LNCAP (cell line): ENCODE data around the gene NBAS.

Experiments used
- TF ChIP-seq, protein P1 (sequence below): fragments of 450-650 bp; IDR thresholded peaks from 2 replicates; pipeline ENCODE4 v1.5.1; 2017; ENCODE audit warnings: mild to moderate bottlenecking

The NBAS gene

DNA sequence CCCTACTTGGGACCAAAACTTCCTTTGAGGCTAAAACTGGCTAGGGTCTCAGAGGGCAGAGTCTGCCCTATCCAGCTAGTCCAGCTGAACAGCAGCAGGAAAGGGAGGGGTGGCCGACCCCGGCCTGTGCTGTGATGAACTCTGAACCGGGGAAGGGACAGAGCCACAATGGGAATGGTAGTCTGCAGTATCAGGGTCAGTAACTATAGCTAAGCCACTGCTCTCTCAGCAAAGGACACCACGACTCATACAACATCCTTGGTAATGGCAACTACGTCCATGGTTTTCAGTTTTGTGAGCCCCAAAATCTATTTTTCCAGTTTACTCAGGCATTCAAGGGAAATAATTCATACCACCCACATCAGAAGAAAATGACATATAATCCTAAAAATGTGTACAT, 75.2 kb downstream of the NBAS start:
- TF ChIP-seq, protein P1, sequence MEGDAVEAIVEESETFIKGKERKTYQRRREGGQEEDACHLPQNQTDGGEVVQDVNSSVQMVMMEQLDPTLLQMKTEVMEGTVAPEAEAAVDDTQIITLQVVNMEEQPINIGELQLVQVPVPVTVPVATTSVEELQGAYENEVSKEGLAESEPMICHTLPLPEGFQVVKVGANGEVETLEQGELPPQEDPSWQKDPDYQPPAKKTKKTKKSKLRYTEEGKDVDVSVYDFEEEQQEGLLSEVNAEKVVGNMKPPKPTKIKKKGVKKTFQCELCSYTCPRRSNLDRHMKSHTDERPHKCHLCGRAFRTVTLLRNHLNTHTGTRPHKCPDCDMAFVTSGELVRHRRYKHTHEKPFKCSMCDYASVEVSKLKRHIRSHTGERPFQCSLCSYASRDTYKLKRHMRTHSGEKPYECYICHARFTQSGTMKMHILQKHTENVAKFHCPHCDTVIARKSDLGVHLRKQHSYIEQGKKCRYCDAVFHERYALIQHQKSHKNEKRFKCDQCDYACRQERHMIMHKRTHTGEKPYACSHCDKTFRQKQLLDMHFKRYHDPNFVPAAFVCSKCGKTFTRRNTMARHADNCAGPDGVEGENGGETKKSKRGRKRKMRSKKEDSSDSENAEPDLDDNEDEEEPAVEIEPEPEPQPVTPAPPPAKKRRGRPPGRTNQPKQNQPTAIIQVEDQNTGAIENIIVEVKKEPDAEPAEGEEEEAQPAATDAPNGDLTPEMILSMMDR = no peak

DNA sequence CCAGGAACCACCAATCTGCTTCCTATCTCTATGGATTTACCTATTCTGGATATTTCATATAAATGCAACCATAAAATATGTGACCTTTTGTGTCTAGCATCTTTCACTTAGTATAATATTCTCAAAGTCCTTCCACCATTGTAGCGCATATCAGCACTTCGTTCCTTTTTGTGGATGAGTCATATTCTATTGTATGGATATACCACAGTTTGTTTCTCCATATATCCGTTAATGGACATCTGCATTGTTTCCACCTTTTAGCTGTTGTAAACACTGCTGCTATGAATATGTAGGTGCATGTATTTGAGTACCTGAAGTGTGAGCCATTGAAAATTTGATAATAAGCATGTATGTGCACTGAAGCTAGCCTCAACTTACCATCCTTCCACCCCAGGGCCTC, 80.1 kb downstream of the NBAS start:
- TF ChIP-seq, protein P1 = no peak

GRCh38 chr2:15480552-15480951, 80.6 kb downstream of the NBAS start:
- TF ChIP-seq, protein P1 = no peak

GRCh38 chr2:15472876-15473275, 88.3 kb downstream of the NBAS start:
- TF ChIP-seq, protein P1 = no peak

DNA sequence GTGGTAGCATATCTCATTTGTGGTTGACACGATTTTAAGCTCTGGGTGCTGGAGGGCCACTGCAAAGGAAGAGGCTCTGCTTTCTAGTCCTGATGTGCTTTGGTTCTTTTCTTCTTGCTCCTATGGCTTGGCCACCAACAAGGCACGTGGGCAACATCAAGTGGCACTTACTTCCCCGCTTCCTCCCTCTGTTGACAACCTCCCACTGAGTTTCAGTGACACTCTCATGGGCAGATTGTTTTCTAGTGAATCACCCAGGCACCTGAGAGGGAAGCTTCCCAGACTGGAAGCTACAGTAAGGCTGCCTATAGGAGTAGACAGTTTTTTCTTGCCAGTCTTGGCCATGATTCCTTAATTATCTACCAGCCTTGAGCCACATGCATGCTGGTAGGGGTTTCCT, 89.0 kb downstream of the NBAS start:
- TF ChIP-seq, protein P1 = no peak

GRCh38 chr2:15471606-15472005, 89.5 kb downstream of the NBAS start:
- TF ChIP-seq, protein P1 = no peak

- TF ChIP-seq, protein P1 = no peak
Measured at GRCh38 chr2:15460112-15460620, 101.0 kb downstream of the NBAS start.

GRCh38 chr2:15458277-15458676, 102.9 kb downstream of the NBAS start:
- TF ChIP-seq, protein P1 = no peak
